Activated naive CD4-positive, alpha-beta T cell treated with anti-CD3 and anti-CD28 coated beads, Interleukin-2, amount 10 ng/mL, durations not matched to agents 7 days and 5 days (primary cell): ENCODE measurements around the gene UTP14C.
"Not testable (repeated sequence)": the region's sequence is repeated elsewhere in the genome, so short reads cannot be mapped to it uniquely, and the experiment has no call there.

Source experiments
- CTCF ChIA-PET: fragments of 350-600 bp; sonication (Branson Sonifier 250); formaldehyde crosslinking; loops from one replicate; lab custom pipeline; 2021; ENCODE audit warnings: antibody characterized with exemption; lab: Charles Lee
- DNase-seq: peaks from one replicate; pipeline ENCODE4 v3.0.0-alpha.2; 2020
- H3K27ac Mint-ChIP-seq: one replicate; pipeline ENCODE4 v1.8.0; 2021; ENCODE audit warnings: mild to moderate bottlenecking, moderate library complexity, mixed read lengths
- H3K27me3 Mint-ChIP-seq: one replicate; pipeline ENCODE4 v1.8.0; 2021; ENCODE audit warnings: mild to moderate bottlenecking, mixed read lengths
- H3K36me3 Mint-ChIP-seq: one replicate; pipeline ENCODE4 v1.8.0; 2021; ENCODE audit warnings: mixed read lengths
- H3K4me1 Mint-ChIP-seq: one replicate; pipeline ENCODE4 v1.8.0; 2021; ENCODE audit warnings: mixed read lengths
- H3K4me3 Mint-ChIP-seq: one replicate; pipeline ENCODE4 v1.8.0; 2021; ENCODE audit warnings: mild to moderate bottlenecking, moderate library complexity, mixed read lengths
- H3K9me3 Mint-ChIP-seq: one replicate; pipeline ENCODE4 v1.8.0; 2021; ENCODE audit warnings: mixed read lengths

The UTP14C gene

GRCh38 chr13:52024481-52024880, at the start of gene UTP14C:
UTP14C (plus strand) TSS chr13:52024691; CDS start chr13:52028805, 4,114 bp downstream.
- H3K27ac Mint-ChIP-seq = no peak within 1 kb of the TSS
- H3K9me3 Mint-ChIP-seq = peaks cover 8% of the 10 kb centered on the region
- CTCF ChIA-PET = no interaction called here
- no peaks in the 10 kb centered on the region for H3K27me3 Mint-ChIP-seq
- no peaks in the 10 kb centered on the region for H3K4me1 Mint-ChIP-seq
- no peak for DNase-seq
- peaks cover 71% of the 10 kb centered on the region for H3K36me3 Mint-ChIP-seq
- no peak within 1 kb of the TSS for H3K4me3 Mint-ChIP-seq

- Mint-ChIP-seq H3K4me3 (no peak overlapping the region), H3K27ac (no peak overlapping the region), H3K36me3 (no peaks in the 10 kb centered on the region), H3K27me3 (peaks cover 18% of the 10 kb centered on the region), H3K9me3 (no peaks in the 10 kb centered on the region), H3K4me1 (peaks cover 2% of the 10 kb centered on the region)
- DNase-seq = no peak
- CTCF ChIA-PET = interaction anchor here (1.5 kb wide), 1 partner anchor 153 kb away, joined by 3 read pairs; no protein-coding TSS in a partner anchor
Measured at GRCh38 chr13:51976423-51976822, 48.1 kb upstream of the UTP14C start.

GRCh38 chr13:51976890-51977289, 47.6 kb upstream of the UTP14C start:
- H3K36me3 Mint-ChIP-seq = no peaks in the 10 kb centered on the region
- DNase-seq = no peak
- H3K9me3 Mint-ChIP-seq = no peaks in the 10 kb centered on the region
- no peak overlapping the region for H3K4me3 Mint-ChIP-seq
- CTCF ChIA-PET = interaction anchor here (1.0 to 1.5 kb wide), 2 partner anchors 21 to 153 kb away, joined by 3 read pairs; no protein-coding TSS in a partner anchor
- peaks cover 16% of the 10 kb centered on the region for H3K27me3 Mint-ChIP-seq
- H3K27ac Mint-ChIP-seq = no peak overlapping the region
- no peaks in the 10 kb centered on the region for H3K4me1 Mint-ChIP-seq

- H3K36me3 Mint-ChIP-seq = no peaks in the 10 kb centered on the region
- CTCF ChIA-PET = interaction anchor here (1.0 kb wide), 1 partner anchor 20 kb away, joined by 3 read pairs; no protein-coding TSS in a partner anchor
- H3K27me3 Mint-ChIP-seq = peaks cover 10% of the 10 kb centered on the region
Measured at GRCh38 chr13:51977625-51978024, 46.9 kb upstream of the UTP14C start.

GRCh38 chr13:51978796-51979556, 45.5 kb upstream of the UTP14C start:
- H3K27me3 Mint-ChIP-seq = peaks cover 16% of the 10 kb centered on the region
- H3K36me3 Mint-ChIP-seq = no peaks in the 10 kb centered on the region
- CTCF ChIA-PET = no interaction called here
- H3K4me1 Mint-ChIP-seq = no peaks in the 10 kb centered on the region
- no peak overlapping the region for H3K4me3 Mint-ChIP-seq
- H3K9me3 Mint-ChIP-seq = no peaks in the 10 kb centered on the region
- DNase-seq = no peak
- H3K27ac Mint-ChIP-seq = no peak overlapping the region

More at GRCh38 chr13:51977625-51978024, 46.9 kb upstream of the UTP14C start:
- Mint-ChIP-seq H3K4me3 (no peak overlapping the region), H3K4me1 (no peaks in the 10 kb centered on the region), H3K27ac (no peak overlapping the region), H3K9me3 (no peaks in the 10 kb centered on the region)
- DNase-seq = no peak

GRCh38 chr13:51980908-51981307, 43.6 kb upstream of the UTP14C start:
- H3K36me3 Mint-ChIP-seq = no peaks in the 10 kb centered on the region
- H3K4me3 Mint-ChIP-seq = no peak overlapping the region
- no peaks in the 10 kb centered on the region for H3K4me1 Mint-ChIP-seq
- no peak overlapping the region for H3K27ac Mint-ChIP-seq
- peaks cover 9% of the 10 kb centered on the region for H3K27me3 Mint-ChIP-seq
- CTCF ChIA-PET = interaction anchor here (0.8 kb wide), 1 partner anchor 1357 kb away, joined by 3 read pairs; no protein-coding TSS in a partner anchor
- H3K9me3 Mint-ChIP-seq = no peaks in the 10 kb centered on the region
- DNase-seq = no peak

- Mint-ChIP-seq H3K36me3 (no peaks in the 10 kb centered on the region), H3K4me3 (no peak overlapping the region), H3K4me1 (no peaks in the 10 kb centered on the region), H3K27ac (no peak overlapping the region), H3K9me3 (no peaks in the 10 kb centered on the region), H3K27me3 (peaks cover 13% of the 10 kb centered on the region)
- no peak for DNase-seq
- CTCF ChIA-PET = interaction anchor here (0.8 to 1.2 kb wide), 2 partner anchors 58 to 1357 kb away, joined by 3 to 4 read pairs; no protein-coding TSS in a partner anchor
Measured at GRCh38 chr13:51981355-51981754, 43.1 kb upstream of the UTP14C start.

GRCh38 chr13:51983292-51983691, 41.2 kb upstream of the UTP14C start:
- H3K36me3 Mint-ChIP-seq, H3K4me3 Mint-ChIP-seq, DNase-seq, H3K4me1 Mint-ChIP-seq, CTCF ChIA-PET, H3K27ac Mint-ChIP-seq, H3K9me3 Mint-ChIP-seq: not testable (repeated sequence)
- peaks cover 28% of the 10 kb centered on the region for H3K27me3 Mint-ChIP-seq

- H3K4me3 Mint-ChIP-seq, DNase-seq, H3K27ac Mint-ChIP-seq, H3K4me1 Mint-ChIP-seq, H3K9me3 Mint-ChIP-seq, H3K36me3 Mint-ChIP-seq: not testable (repeated sequence)
- CTCF ChIA-PET = interaction anchor here (0.7 kb wide), 1 partner anchor 166 kb away, joined by 3 read pairs; no protein-coding TSS in a partner anchor
- H3K27me3 Mint-ChIP-seq = peaks cover 28% of the 10 kb centered on the region
Measured at GRCh38 chr13:51984904-51985303, 39.6 kb upstream of the UTP14C start.

- Mint-ChIP-seq H3K4me1 (no peaks in the 10 kb centered on the region), H3K27me3 (peaks cover 29% of the 10 kb centered on the region), H3K4me3 (no peak overlapping the region), H3K9me3 (no peaks in the 10 kb centered on the region), H3K36me3 (no peaks in the 10 kb centered on the region), H3K27ac (no peak overlapping the region)
- CTCF ChIA-PET = no interaction called here
- DNase-seq = no peak
Measured at GRCh38 chr13:51988988-51989618, 35.4 kb upstream of the UTP14C start.

- Mint-ChIP-seq H3K9me3 (no peaks in the 10 kb centered on the region), H3K27me3 (peaks cover 40% of the 10 kb centered on the region), H3K4me3 (no peak overlapping the region), H3K27ac (no peak overlapping the region), H3K36me3 (no peaks in the 10 kb centered on the region), H3K4me1 (peaks cover 11% of the 10 kb centered on the region)
- CTCF ChIA-PET = no interaction called here
- no peak for DNase-seq
Measured at GRCh38 chr13:51993713-51994112, 30.8 kb upstream of the UTP14C start.

- no peak for DNase-seq
- Mint-ChIP-seq H3K4me3 (no peak overlapping the region), H3K4me1 (peaks cover 11% of the 10 kb centered on the region), H3K27me3 (peaks cover 47% of the 10 kb centered on the region), H3K36me3 (no peaks in the 10 kb centered on the region), H3K9me3 (no peaks in the 10 kb centered on the region), H3K27ac (no peak overlapping the region)
- CTCF ChIA-PET = no interaction called here
Measured at GRCh38 chr13:51995677-51996551, 28.6 kb upstream of the UTP14C start.

GRCh38 chr13:51996641-51997040, 27.9 kb upstream of the UTP14C start:
- peaks cover 11% of the 10 kb centered on the region for H3K4me1 Mint-ChIP-seq
- CTCF ChIA-PET = no interaction called here
- H3K27me3 Mint-ChIP-seq = peaks cover 44% of the 10 kb centered on the region

GRCh38 chr13:51997186-51997585, 27.3 kb upstream of the UTP14C start:
- peaks cover 11% of the 10 kb centered on the region for H3K4me1 Mint-ChIP-seq
- H3K27me3 Mint-ChIP-seq = peaks cover 44% of the 10 kb centered on the region
- DNase-seq = no peak
- no peak overlapping the region for H3K27ac Mint-ChIP-seq
- H3K36me3 Mint-ChIP-seq = no peaks in the 10 kb centered on the region
- no peak overlapping the region for H3K4me3 Mint-ChIP-seq
- CTCF ChIA-PET = interaction anchor here (1.4 kb wide), 1 partner anchor 20 kb away, joined by 3 read pairs; no protein-coding TSS in a partner anchor
- no peaks in the 10 kb centered on the region for H3K9me3 Mint-ChIP-seq

More at GRCh38 chr13:51996641-51997040, 27.9 kb upstream of the UTP14C start:
- no peak overlapping the region for H3K27ac Mint-ChIP-seq
- DNase-seq = no peak
- H3K9me3 Mint-ChIP-seq = no peaks in the 10 kb centered on the region
- H3K36me3 Mint-ChIP-seq = no peaks in the 10 kb centered on the region
- no peak overlapping the region for H3K4me3 Mint-ChIP-seq
